Uterus (tissue), 2 donors: ENCODE measurements around the gene HDDC2.

Source experiments
- POLR2A ChIP-seq, 2 donors: fragments of 450-650 bp; IDR thresholded peaks; one replicate each; pipeline ENCODE4 v1.6.1; 2016; ENCODE audit warnings: antibody characterized with exemption in 2 of 2, mild to moderate bottlenecking in 1 of 2, moderate library complexity in 1 of 2
- TF ChIP-seq, protein P1 (sequence below), 4 experiments: fragments of 200-600 bp in 2 of 4; fragments of 450-650 bp in 2 of 4; sonication (generic) in 2 of 4; IDR thresholded peaks; one replicate each; pipeline ENCODE4 v1.5.1; 2016 to 2019; ENCODE audit warnings: antibody characterized with exemption in 4 of 4, mild to moderate bottlenecking in 2 of 4, moderate library complexity in 1 of 4

DNA sequence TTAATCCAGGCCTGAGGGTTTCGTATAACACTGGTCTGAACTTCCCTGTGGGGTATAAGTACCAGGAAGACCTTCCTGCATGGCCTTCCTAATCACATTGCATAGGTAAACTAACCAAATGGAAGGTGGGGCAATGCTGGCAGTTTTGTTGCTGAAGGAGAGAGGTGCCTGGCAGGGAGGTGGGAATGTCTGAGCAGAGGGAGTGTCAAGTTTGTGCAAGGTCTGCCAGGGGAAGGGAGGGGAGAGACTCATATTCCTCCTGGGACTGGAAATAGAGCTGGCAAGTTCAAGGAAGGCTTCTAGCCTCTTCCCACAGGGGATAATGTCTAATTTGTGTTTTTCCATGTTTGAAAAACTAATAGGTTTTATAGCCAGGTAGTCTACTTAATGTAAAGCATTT lies 70.6 kb downstream of the HDDC2 start:
- TF ChIP-seq, protein P1, sequence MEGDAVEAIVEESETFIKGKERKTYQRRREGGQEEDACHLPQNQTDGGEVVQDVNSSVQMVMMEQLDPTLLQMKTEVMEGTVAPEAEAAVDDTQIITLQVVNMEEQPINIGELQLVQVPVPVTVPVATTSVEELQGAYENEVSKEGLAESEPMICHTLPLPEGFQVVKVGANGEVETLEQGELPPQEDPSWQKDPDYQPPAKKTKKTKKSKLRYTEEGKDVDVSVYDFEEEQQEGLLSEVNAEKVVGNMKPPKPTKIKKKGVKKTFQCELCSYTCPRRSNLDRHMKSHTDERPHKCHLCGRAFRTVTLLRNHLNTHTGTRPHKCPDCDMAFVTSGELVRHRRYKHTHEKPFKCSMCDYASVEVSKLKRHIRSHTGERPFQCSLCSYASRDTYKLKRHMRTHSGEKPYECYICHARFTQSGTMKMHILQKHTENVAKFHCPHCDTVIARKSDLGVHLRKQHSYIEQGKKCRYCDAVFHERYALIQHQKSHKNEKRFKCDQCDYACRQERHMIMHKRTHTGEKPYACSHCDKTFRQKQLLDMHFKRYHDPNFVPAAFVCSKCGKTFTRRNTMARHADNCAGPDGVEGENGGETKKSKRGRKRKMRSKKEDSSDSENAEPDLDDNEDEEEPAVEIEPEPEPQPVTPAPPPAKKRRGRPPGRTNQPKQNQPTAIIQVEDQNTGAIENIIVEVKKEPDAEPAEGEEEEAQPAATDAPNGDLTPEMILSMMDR (IDR thresholded peaks at IDR 0.05) = no peak
- no peak for TF ChIP-seq POLR2A (IDR thresholded peaks at IDR 0.05)
